ENCODE measurements around the gene ZNF512. TPM values are rescaled to one million over a fixed set of nuclear protein-coding genes. Genes with fewer than 3 reads are reported as not detected.

The ZNF512 gene
- polyA plus RNA-seq, 2 of the 4 experiments (the other 2 are of a cell fraction) = 25.3 to 55.4 TPM

DNA sequence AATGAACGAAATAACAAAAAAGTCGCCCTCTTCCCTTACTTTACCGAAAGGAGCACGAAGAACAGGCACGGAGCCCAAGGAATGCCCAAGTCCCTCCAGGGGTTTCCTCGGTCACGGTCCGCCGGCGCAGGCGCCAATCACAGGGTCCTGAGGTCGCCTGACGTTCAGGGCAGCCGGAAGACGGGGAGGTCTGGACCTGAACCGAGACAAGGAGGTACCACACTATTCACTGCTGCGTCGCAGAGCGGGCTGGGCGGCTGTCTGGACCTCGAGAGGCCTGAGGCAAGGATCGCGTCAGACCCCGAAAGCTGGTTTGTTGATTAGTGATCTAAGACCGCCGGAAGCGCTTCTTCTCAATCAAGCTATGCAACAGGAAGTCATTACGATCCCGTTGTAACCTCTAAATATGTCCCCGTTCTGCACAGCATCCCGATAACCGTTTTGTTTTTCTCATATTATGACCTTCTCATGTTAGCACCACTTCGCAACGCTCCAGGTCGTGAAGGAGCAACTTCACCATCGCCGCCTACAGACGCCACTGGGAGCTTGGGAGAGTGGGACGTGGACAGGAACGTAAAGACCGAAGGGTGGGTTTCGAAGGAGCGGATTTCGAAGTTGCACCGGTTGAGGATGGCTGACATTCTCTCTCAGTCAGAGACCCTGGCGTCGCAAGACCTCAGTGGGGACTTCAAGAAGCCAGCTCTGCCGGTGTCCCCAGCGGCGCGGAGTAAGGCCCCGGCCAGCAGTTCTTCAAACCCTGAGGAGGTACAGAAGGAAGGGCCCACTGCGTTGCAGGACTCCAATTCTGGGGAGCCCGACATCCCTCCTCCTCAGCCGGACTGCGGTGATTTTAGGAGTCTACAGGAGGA is 80.7 kb downstream of the ZNF512 start, which contains the start of the genes SLC4A1AP and SUPT7L (continued):
- TF ChIP-seq JUNB (IDR thresholded peaks at IDR 0.05) = 0 out of 2 replicates have a peak, but pooled peaks have one; percentile 24
- no peak for TF ChIP-seq CBX2 (IDR thresholded peaks at IDR 0.05; ENCODE audit: borderline replicate concordance, low read depth)
- TF ChIP-seq EHMT2 (IDR thresholded peaks at IDR 0.05; ENCODE audit: low read depth) = no peak
- TF ChIP-seq ZSCAN20 (CRISPR knock-in tag; IDR thresholded peaks at IDR 0.05) = no peak
- no peak for TF ChIP-seq FOSL2 (IDR thresholded peaks at IDR 0.05)
- peak; percentile 50 for TF ChIP-seq FOSL2 (CRISPR knock-in tag; IDR thresholded peaks at IDR 0.05)
- TF ChIP-seq NFE2L2 (conservative IDR thresholded peaks at IDR 0.05; ENCODE audit: low read length) = no peak
- TF ChIP-seq, protein P1, sequence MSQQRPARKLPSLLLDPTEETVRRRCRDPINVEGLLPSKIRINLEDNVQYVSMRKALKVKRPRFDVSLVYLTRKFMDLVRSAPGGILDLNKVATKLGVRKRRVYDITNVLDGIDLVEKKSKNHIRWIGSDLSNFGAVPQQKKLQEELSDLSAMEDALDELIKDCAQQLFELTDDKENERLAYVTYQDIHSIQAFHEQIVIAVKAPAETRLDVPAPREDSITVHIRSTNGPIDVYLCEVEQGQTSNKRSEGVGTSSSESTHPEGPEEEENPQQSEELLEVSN (IDR thresholded peaks at IDR 0.05; ENCODE audit: borderline replicate concordance, low read depth) = peak; percentile 46; the same call in 1 of the 2 replicates

DNA sequence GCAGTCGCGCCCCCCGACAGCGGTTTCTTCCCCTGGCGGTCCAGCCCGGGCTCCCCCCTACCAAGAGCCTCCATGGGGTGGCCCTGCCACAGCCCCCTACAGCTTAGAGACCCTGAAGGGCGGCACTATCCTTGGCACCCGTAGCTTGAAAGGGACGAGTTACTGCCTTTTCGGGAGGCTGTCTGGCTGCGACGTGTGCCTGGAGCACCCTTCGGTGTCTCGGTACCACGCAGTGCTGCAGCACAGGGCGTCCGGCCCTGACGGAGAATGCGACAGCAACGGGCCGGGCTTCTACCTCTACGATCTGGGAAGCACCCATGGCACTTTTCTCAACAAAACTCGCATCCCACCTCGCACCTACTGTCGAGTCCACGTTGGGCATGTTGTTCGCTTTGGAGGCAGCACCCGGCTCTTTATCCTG is 81.3 kb downstream of the ZNF512 start:
- ChIA-PET POLR2A (interaction anchor here (1.0 to 1.7 kb wide), 3 partner anchors 9 to 18 kb away, joined by 3 to 10 read pairs (median 4); no protein-coding TSS in a partner anchor), CTCF (interaction anchor here (0.9 to 11.0 kb wide), 4 partner anchors 8 to 255 kb away, joined by 3 to 118 read pairs (median 8); partner anchors contain the start of gene PPM1G)
- no peak for FAIRE-seq
- Histone ChIP-seq H3K9me3 (no peaks in the 10 kb centered on the region), H3K4me2 (peak overlapping the region; percentile 87), H3K4me3 (peak overlapping the region; percentile 97), H3K4me1 (peaks cover 24% of the 10 kb centered on the region), H3K27ac (peak overlapping the region; percentile 83 to 93)
- TF ChIP-seq HOXB5 (CRISPR knock-in tag; IDR thresholded peaks at IDR 0.05) (no peak), JUN (IDR thresholded peaks at IDR 0.05) (no peak), MAFK (IDR thresholded peaks at IDR 0.05; ENCODE audit: partially characterized antibody) (no peak), HDAC2 (IDR thresholded peaks at IDR 0.05) (peak; percentile 11; the same call in 1 of the 2 replicates), KDM5A (IDR thresholded peaks at IDR 0.05) (peak; percentile 89; the same call in 1 of the 2 replicates)
- TF ChIP-seq, protein P2, sequence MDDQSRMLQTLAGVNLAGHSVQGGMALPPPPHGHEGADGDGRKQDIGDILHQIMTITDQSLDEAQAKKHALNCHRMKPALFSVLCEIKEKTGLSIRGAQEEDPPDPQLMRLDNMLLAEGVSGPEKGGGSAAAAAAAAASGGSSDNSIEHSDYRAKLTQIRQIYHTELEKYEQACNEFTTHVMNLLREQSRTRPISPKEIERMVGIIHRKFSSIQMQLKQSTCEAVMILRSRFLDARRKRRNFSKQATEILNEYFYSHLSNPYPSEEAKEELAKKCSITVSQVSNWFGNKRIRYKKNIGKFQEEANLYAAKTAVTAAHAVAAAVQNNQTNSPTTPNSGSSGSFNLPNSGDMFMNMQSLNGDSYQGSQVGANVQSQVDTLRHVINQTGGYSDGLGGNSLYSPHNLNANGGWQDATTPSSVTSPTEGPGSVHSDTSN (IDR thresholded peaks at IDR 0.05) = no peak
- TF ChIP-seq, protein P3, sequence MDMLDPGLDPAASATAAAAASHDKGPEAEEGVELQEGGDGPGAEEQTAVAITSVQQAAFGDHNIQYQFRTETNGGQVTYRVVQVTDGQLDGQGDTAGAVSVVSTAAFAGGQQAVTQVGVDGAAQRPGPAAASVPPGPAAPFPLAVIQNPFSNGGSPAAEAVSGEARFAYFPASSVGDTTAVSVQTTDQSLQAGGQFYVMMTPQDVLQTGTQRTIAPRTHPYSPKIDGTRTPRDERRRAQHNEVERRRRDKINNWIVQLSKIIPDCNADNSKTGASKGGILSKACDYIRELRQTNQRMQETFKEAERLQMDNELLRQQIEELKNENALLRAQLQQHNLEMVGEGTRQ (IDR thresholded peaks at IDR 0.05) = no peak
- TF ChIP-seq, protein P4, sequence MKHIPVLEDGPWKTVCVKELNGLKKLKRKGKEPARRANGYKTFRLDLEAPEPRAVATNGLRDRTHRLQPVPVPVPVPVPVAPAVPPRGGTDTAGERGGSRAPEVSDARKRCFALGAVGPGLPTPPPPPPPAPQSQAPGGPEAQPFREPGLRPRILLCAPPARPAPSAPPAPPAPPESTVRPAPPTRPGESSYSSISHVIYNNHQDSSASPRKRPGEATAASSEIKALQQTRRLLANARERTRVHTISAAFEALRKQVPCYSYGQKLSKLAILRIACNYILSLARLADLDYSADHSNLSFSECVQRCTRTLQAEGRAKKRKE (CRISPR knock-in tag; IDR thresholded peaks at IDR 0.05; ENCODE audit: low read depth) = no peak
- peak; percentile 40 to 64; a peak in 5 of 6 replicates for ATAC-seq
- DNase-seq (ENCODE audit: low read depth in 1 of 2, low spot score in 1 of 2) = no peak
- 5% methylated on average over 28 of the region's 28 CpGs for WGBS (ENCODE audit: missing lambda C conversion rate)

DNA sequence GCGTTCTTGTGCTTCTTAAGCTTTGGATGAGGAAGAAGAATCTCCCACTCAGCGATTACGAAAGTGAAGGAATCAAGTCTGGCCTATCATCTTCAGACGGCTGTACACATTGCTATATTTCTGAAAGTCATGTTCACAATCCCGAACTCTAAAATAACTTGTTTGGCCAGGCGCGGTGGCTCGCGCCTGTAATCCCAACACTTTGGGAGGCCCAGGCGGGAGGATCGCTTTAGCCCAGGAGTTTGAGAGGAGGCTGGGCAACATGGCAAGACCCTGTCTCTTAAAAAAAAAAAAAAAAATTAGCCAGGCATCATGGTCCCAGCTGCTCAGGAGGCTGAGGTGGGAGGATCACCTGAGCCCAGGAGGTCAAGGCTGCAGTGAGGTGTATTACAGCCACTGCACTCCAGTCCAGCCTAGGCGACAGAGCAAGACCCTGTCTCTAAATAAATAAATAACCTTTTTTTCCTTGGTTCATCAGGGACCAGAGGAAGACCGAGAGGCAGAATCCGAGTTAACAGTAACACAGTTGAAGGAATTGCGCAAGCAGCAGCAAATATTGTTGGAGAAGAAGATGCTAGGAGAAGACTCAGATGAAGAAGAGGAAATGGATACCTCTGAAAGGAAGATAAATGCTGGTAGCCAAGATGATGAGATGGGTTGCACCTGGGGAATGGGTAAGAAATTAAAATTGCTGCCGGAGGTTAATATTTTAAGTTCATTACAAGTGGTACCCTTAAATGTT is 82.0 kb downstream of the ZNF512 start:
- H3K27ac ChIP-seq = peak overlapping the region; percentile 83 to 93
- TF ChIP-seq, protein P1 (IDR thresholded peaks at IDR 0.05; ENCODE audit: borderline replicate concordance, low read depth) = no peak
- TF ChIP-seq CHD2 (IDR thresholded peaks at IDR 0.05; ENCODE audit: low read length, partially characterized antibody) (no peak), CEBPB (IDR thresholded peaks at IDR 0.05) (peak; percentile 83 to 94; a peak in 3 of 4 replicates), KDM1A (IDR thresholded peaks at IDR 0.05; ENCODE audit: low read depth) (no peak), MAFK (IDR thresholded peaks at IDR 0.05; ENCODE audit: partially characterized antibody) (peak; percentile 21), TFCP2L1 (CRISPR knock-in tag; IDR thresholded peaks at IDR 0.05) (no peak), POLR2A (IDR thresholded peaks at IDR 0.05; ENCODE audit: low read length) (no peak), MYC (IDR thresholded peaks at IDR 0.05; ENCODE audit: borderline replicate concordance, low read length) (no peak)
- TF ChIP-seq, protein P4 (CRISPR knock-in tag; IDR thresholded peaks at IDR 0.05; ENCODE audit: low read depth) = no peak
- TF ChIP-seq, protein P5, sequence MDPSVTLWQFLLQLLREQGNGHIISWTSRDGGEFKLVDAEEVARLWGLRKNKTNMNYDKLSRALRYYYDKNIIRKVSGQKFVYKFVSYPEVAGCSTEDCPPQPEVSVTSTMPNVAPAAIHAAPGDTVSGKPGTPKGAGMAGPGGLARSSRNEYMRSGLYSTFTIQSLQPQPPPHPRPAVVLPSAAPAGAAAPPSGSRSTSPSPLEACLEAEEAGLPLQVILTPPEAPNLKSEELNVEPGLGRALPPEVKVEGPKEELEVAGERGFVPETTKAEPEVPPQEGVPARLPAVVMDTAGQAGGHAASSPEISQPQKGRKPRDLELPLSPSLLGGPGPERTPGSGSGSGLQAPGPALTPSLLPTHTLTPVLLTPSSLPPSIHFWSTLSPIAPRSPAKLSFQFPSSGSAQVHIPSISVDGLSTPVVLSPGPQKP (IDR thresholded peaks at IDR 0.05; ENCODE audit: low read depth, low read length) = no peak
- TF ChIP-seq, protein P6, sequence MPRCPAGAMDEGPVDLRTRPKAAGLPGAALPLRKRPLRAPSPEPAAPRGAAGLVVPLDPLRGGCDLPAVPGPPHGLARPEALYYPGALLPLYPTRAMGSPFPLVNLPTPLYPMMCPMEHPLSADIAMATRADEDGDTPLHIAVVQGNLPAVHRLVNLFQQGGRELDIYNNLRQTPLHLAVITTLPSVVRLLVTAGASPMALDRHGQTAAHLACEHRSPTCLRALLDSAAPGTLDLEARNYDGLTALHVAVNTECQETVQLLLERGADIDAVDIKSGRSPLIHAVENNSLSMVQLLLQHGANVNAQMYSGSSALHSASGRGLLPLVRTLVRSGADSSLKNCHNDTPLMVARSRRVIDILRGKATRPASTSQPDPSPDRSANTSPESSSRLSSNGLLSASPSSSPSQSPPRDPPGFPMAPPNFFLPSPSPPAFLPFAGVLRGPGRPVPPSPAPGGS (IDR thresholded peaks at IDR 0.05) = no peak
- ChIA-PET POLR2A (interaction anchor here (0.7 to 1.7 kb wide), 2 partner anchors 18 to 55 kb away, joined by 3 to 10 read pairs; no protein-coding TSS in a partner anchor), CTCF (interaction anchor here (0.6 to 11.0 kb wide), 5 partner anchors 8 to 256 kb away, joined by 3 to 118 read pairs (median 8); partner anchors contain the start of gene PPM1G)
- FAIRE-seq = no peak
- peak overlapping the region; percentile 87 for H3K4me2 ChIP-seq
- WGBS (ENCODE audit: missing lambda C conversion rate) = 79% methylated on average over 16 of the region's 16 CpGs
- DNase-seq (ENCODE audit: low read depth in 1 of 2, low spot score in 1 of 2) = no peak
- no peaks in the 10 kb centered on the region for H3K9me3 ChIP-seq
- no peak for ATAC-seq
- H3K4me3 ChIP-seq = peak overlapping the region; percentile 97
- H3K4me1 ChIP-seq = peaks cover 24% of the 10 kb centered on the region
